ENCODE data around the gene SMARCB1. TPM values are rescaled to one million over a fixed set of nuclear protein-coding genes. Genes with fewer than 3 reads are reported as not detected.

SMARCB1 gene
- polyA plus RNA-seq, 1 donor (not counting 4 experiments of a cell fraction or from before 2014, with no cell fraction given): 95.2 TPM

DNA sequence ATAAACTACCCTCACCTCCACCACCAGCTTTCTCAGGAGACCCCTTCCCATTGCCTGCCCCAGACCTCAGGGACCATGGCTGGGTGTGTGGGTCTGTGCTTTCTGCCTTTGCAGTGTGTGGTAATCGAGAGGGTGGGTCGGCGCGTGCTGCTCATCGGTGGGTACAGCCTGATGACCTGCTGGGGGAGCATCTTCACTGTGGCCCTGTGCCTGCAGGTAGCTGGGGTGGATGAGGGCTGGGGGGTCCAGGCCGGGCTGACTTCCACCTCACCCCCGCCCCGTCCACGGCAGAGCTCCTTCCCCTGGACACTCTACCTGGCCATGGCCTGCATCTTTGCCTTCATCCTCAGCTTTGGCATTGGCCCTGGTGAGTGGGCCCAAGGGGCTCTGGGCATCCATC is 96.9 kb downstream of the SMARCB1 start:
- dilution Hi-C loops (cut with MboI; ENCODE audit: extremely low pct_ligation_motif_present, low sequenced_read_pairs): no loop called here
- H3K36me3 ChIP-seq (ENCODE audit: control insufficient read depth in 2 of 2, extremely low read depth in 1 of 2, insufficient read depth in 2 of 2, low read length in 2 of 2): no peaks in the 10 kb centered on the region
- H3K9me3 ChIP-seq (ENCODE audit: control insufficient read depth, low read depth, low read length): no peaks in the 10 kb centered on the region
- no peak overlapping the region for H3K9ac ChIP-seq (ENCODE audit: control insufficient read depth, extremely low read depth, insufficient read depth, low read length)
- no peak overlapping the region for H3K4me2 ChIP-seq (ENCODE audit: control insufficient read depth, extremely low read depth, insufficient read depth, low read depth, low read length)
- H4K20me1 ChIP-seq (ENCODE audit: control insufficient read depth, extremely low read depth, insufficient read depth, low read length): no peaks in the 10 kb centered on the region
- FAIRE-seq (no peak), DNase-seq (ENCODE audit: low read depth, low spot score) (no peak)
- no peaks in the 10 kb centered on the region for H3K79me2 ChIP-seq (ENCODE audit: control insufficient read depth, insufficient read depth, low read length)
- no peak overlapping the region for H2AFZ ChIP-seq (ENCODE audit: control insufficient read depth, low read length)
- no peak overlapping the region for H3K27ac ChIP-seq (ENCODE audit: control insufficient read depth, insufficient read depth, low read length)
- H3K4me1 ChIP-seq (ENCODE audit: control insufficient read depth, extremely low read depth, insufficient read depth, low read length): peaks cover 8% of the 10 kb centered on the region
- H3K27me3 ChIP-seq (ENCODE audit: control insufficient read depth, extremely low read depth, insufficient read depth, low read length): no peaks in the 10 kb centered on the region
- no peaks in the 10 kb centered on the region for H3K9me1 ChIP-seq (ENCODE audit: control insufficient read depth, extremely low read depth, insufficient read depth, low read length)
- H3K4me3 ChIP-seq (ENCODE audit: control insufficient read depth in 2 of 3, extremely low read depth in 1 of 3, insufficient read depth in 2 of 3, low read depth in 1 of 3, low read length in 3 of 3): no peak overlapping the region
- TF ChIP-seq EZH2 (IDR thresholded peaks at IDR 0.05; ENCODE audit: low read length): no peak
- TF ChIP-seq, protein P1, sequence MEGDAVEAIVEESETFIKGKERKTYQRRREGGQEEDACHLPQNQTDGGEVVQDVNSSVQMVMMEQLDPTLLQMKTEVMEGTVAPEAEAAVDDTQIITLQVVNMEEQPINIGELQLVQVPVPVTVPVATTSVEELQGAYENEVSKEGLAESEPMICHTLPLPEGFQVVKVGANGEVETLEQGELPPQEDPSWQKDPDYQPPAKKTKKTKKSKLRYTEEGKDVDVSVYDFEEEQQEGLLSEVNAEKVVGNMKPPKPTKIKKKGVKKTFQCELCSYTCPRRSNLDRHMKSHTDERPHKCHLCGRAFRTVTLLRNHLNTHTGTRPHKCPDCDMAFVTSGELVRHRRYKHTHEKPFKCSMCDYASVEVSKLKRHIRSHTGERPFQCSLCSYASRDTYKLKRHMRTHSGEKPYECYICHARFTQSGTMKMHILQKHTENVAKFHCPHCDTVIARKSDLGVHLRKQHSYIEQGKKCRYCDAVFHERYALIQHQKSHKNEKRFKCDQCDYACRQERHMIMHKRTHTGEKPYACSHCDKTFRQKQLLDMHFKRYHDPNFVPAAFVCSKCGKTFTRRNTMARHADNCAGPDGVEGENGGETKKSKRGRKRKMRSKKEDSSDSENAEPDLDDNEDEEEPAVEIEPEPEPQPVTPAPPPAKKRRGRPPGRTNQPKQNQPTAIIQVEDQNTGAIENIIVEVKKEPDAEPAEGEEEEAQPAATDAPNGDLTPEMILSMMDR (optimal IDR thresholded peaks at IDR 0.05 in 1 of 3, IDR thresholded peaks at IDR 0.05 in 1 of 3, conservative IDR thresholded peaks at IDR 0.05 in 1 of 3; ENCODE audit: extremely low read depth in 1 of 3, insufficient read depth in 2 of 3, low read length in 3 of 3): no peak

DNA sequence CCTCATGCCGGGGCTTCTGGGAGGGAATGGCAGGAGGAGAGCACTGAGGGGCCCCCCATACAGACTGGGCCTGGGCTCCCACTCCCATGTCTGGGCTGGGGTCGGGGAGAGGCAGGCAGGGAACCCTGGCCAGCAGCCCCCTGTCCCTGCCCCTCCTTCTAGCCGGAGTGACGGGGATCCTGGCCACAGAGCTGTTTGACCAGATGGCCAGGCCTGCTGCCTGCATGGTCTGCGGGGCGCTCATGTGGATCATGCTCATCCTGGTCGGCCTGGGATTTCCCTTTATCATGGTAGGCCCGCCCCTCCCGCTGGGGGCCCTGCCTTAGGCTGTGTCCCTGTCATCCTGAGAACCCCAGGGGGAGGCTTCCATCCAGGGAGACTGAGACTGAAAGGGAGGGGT is 97.4 kb downstream of the SMARCB1 start:
- no peak for TF ChIP-seq EZH2 (IDR thresholded peaks at IDR 0.05; ENCODE audit: low read length)
- TF ChIP-seq, protein P1 (optimal IDR thresholded peaks at IDR 0.05 in 1 of 3, IDR thresholded peaks at IDR 0.05 in 1 of 3, conservative IDR thresholded peaks at IDR 0.05 in 1 of 3; ENCODE audit: extremely low read depth in 1 of 3, insufficient read depth in 2 of 3, low read length in 3 of 3): no peak
- H3K4me3 ChIP-seq (ENCODE audit: control insufficient read depth in 2 of 3, extremely low read depth in 1 of 3, insufficient read depth in 2 of 3, low read depth in 1 of 3, low read length in 3 of 3): no peak overlapping the region
- FAIRE-seq (no peak), DNase-seq (ENCODE audit: low read depth, low spot score) (no peak)
- H3K27me3 ChIP-seq (ENCODE audit: control insufficient read depth, extremely low read depth, insufficient read depth, low read length): no peaks in the 10 kb centered on the region
- no peak overlapping the region for H3K4me2 ChIP-seq (ENCODE audit: control insufficient read depth, extremely low read depth, insufficient read depth, low read depth, low read length)
- dilution Hi-C loops (cut with MboI; ENCODE audit: extremely low pct_ligation_motif_present, low sequenced_read_pairs): no loop called here
- no peaks in the 10 kb centered on the region for H4K20me1 ChIP-seq (ENCODE audit: control insufficient read depth, extremely low read depth, insufficient read depth, low read length)
- H3K9ac ChIP-seq (ENCODE audit: control insufficient read depth, extremely low read depth, insufficient read depth, low read length): no peak overlapping the region
- no peak overlapping the region for H3K27ac ChIP-seq (ENCODE audit: control insufficient read depth, insufficient read depth, low read length)
- no peaks in the 10 kb centered on the region for H3K9me3 ChIP-seq (ENCODE audit: control insufficient read depth, low read depth, low read length)
- H3K4me1 ChIP-seq (ENCODE audit: control insufficient read depth, extremely low read depth, insufficient read depth, low read length): peaks cover 8% of the 10 kb centered on the region
- no peaks in the 10 kb centered on the region for H3K36me3 ChIP-seq (ENCODE audit: control insufficient read depth in 2 of 2, extremely low read depth in 1 of 2, insufficient read depth in 2 of 2, low read length in 2 of 2)
- H2AFZ ChIP-seq (ENCODE audit: control insufficient read depth, low read length): no peak overlapping the region
- no peaks in the 10 kb centered on the region for H3K79me2 ChIP-seq (ENCODE audit: control insufficient read depth, insufficient read depth, low read length)
- H3K9me1 ChIP-seq (ENCODE audit: control insufficient read depth, extremely low read depth, insufficient read depth, low read length): no peaks in the 10 kb centered on the region

Small RNA genes lying within 50 kb of the gene (small RNA-seq; reads per million reads assigned to genes)
- gene RN7SL268P (ENCODE audit: insufficient read length in 3 of 3, low read depth in 3 of 3, low replicate concordance in 1 of 3): 0 reads per million in 3 experiments

Other genes starting within 250 kb of the SMARCB1 start
- gene IGLL1, start 206.7 kb upstream of the SMARCB1 start, polyA plus RNA-seq: not detected in 3 replicates
- gene DRICH1, start 154.6 kb upstream of the SMARCB1 start, polyA plus RNA-seq: 0.09 to 0.12 TPM in 2 of 3 replicates, not detected in the other
- gene RGL4, start 96.0 kb upstream of the SMARCB1 start, polyA plus RNA-seq: not detected in 3 replicates
- 0.46 to 0.82 TPM (median 0.55 TPM) in 3 replicates for gene ZNF70, start 35.9 kb upstream of the SMARCB1 start, polyA plus RNA-seq
- 0.19 TPM in 1 of 3 replicates, not detected in the others for gene VPREB3, start 32.5 kb upstream of the SMARCB1 start, polyA plus RNA-seq
- 0.06 TPM in 1 of 3 replicates, not detected in the others for gene C22orf15, start 24.0 kb upstream of the SMARCB1 start, polyA plus RNA-seq
- 10.4 to 14.8 TPM (median 10.6 TPM) in 3 replicates for gene CHCHD10, start 19.0 kb upstream of the SMARCB1 start, polyA plus RNA-seq
- gene MMP11, start 14.1 kb upstream of the SMARCB1 start, polyA plus RNA-seq: 0.06 to 0.20 TPM (median 0.13 TPM) in 3 replicates
- 0.01 to 0.42 TPM (median 0.05 TPM) in 3 replicates for gene DERL3, start 52.0 kb downstream of the SMARCB1 start, polyA plus RNA-seq
- 5.3 to 9.4 TPM (median 6.0 TPM) in 3 replicates for gene SLC2A11, start 70.9 kb downstream of the SMARCB1 start, polyA plus RNA-seq
- gene MIF, start 107.4 kb downstream of the SMARCB1 start, polyA plus RNA-seq: 162 to 812 TPM (median 340 TPM) in 3 replicates
- 15.5 to 22.2 TPM (median 17.9 TPM) in 3 replicates for gene GSTT2B, start 174.2 kb downstream of the SMARCB1 start, polyA plus RNA-seq
- 0.63 to 1.0 TPM (median 0.72 TPM) in 3 replicates for gene DDTL, start 179.9 kb downstream of the SMARCB1 start, polyA plus RNA-seq
- gene DDT, start 187.5 kb downstream of the SMARCB1 start, polyA plus RNA-seq: 87.8 to 151 TPM (median 118 TPM) in 3 replicates
- gene GSTT2, start 193.2 kb downstream of the SMARCB1 start, polyA plus RNA-seq: 0.24 to 1.5 TPM (median 0.75 TPM) in 3 replicates
- gene GSTT4, start 218.5 kb downstream of the SMARCB1 start, polyA plus RNA-seq: not detected in 3 replicates
- gene CABIN1, start 224.3 kb downstream of the SMARCB1 start, polyA plus RNA-seq: 3.5 to 4.6 TPM (median 4.1 TPM) in 3 replicates

Data from keratinocyte (primary cell).